ENCODE data around the gene KCNF1. TPM values are rescaled to one million over a fixed set of nuclear protein-coding genes. Genes with fewer than 3 reads are reported as not detected.

The KCNF1 gene
- total RNA-seq, 1 experiment from 2014 or later, result 0.29 TPM

DNA sequence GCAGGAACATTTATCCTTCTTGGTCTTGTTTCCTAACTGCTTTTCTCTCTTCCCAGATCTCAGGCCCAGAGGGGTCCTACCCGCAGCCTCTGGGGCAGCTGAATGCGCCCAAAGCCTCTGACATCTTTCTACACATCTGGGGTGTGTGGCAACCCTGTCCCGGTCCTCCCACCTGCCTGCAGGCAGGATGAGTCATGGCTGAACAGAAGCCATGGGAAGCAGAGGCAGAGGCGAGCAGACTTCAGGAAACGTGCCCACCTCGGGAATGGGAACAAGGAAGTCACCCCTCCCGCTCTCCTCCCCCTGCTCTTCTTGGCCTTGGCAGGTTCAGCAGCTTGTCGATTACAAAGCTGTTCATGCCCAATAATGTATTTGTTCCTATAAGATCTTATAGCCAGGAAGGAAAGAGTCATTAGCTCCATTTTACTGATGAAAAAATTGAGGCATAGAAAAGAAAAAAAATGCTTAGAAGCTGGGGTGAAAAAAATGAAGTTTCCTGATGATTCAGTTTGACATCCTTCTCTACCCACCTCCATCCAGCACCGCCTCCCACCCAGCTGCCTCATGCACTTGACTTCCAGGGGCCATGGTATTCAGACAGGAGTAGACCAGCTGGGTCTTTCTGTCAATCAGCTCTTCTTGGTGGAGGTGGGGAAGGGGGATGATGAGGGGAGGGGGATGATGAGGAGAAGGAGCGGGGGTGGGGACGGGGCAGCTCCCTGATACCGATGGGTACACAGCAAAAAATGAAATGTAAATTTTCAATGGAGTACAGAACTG lies 10.4 kb upstream of the KCNF1 start:
- peaks cover 8% of the 10 kb centered on the region for H3K9me3 Mint-ChIP-seq (ENCODE audit: unreplicated experiment)
- CTCF ChIA-PET, result interaction anchor here (1.3 to 2.4 kb wide), 3 partner anchors 55 to 69 kb away, joined by 4 to 39 read pairs (median 26); no protein-coding TSS in a partner anchor
- peaks cover 7% of the 10 kb centered on the region for H3K4me1 Mint-ChIP-seq (ENCODE audit: low read depth, unreplicated experiment)

DNA sequence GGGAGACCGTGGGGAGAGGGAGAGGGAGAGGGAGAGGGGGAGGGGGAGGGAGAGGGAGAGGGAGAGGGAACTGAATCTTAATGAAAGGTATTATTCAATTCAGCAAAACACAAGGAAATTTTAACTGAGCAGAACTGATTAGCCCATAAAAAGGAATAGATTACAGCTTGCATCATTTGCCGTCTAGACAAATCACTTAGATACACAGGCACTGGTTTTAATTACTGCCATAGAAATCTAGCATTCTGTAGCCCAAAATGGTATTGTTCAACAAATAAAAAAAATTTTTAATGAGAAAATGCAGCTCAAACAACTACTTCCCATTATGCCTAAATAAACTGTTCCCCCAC lies 7.9 kb upstream of the KCNF1 start:
- Mint-ChIP-seq H3K4me1 (ENCODE audit: low read depth, unreplicated experiment) (peaks cover 7% of the 10 kb centered on the region), H3K4me3 (ENCODE audit: unreplicated experiment) (no peak overlapping the region), H3K27me3 (ENCODE audit: insufficient read depth, unreplicated experiment) (no peaks in the 10 kb centered on the region), H3K27ac (ENCODE audit: unreplicated experiment) (no peak overlapping the region), H3K36me3 (ENCODE audit: insufficient read depth, unreplicated experiment) (peaks cover 5% of the 10 kb centered on the region), H3K9me3 (ENCODE audit: unreplicated experiment) (peaks cover 8% of the 10 kb centered on the region)
- H3K27me3 ChIP-seq (replicated peaks; ENCODE audit: control insufficient read depth, insufficient read depth, low read length), result no peaks in the 10 kb centered on the region
- no peaks in the 10 kb centered on the region for H3K9me3 ChIP-seq
- TF ChIP-seq, protein P1, sequence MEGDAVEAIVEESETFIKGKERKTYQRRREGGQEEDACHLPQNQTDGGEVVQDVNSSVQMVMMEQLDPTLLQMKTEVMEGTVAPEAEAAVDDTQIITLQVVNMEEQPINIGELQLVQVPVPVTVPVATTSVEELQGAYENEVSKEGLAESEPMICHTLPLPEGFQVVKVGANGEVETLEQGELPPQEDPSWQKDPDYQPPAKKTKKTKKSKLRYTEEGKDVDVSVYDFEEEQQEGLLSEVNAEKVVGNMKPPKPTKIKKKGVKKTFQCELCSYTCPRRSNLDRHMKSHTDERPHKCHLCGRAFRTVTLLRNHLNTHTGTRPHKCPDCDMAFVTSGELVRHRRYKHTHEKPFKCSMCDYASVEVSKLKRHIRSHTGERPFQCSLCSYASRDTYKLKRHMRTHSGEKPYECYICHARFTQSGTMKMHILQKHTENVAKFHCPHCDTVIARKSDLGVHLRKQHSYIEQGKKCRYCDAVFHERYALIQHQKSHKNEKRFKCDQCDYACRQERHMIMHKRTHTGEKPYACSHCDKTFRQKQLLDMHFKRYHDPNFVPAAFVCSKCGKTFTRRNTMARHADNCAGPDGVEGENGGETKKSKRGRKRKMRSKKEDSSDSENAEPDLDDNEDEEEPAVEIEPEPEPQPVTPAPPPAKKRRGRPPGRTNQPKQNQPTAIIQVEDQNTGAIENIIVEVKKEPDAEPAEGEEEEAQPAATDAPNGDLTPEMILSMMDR (IDR thresholded peaks at IDR 0.05; ENCODE audit: insufficient read depth in 1 of 2, low read depth in 1 of 2, low read length in 1 of 2, severe bottlenecking in 1 of 2, unreplicated experiment in 1 of 2), result no peak
- intact Hi-C loops (cut with micrococcal nuclease; ENCODE audit: unreplicated experiment), result no loop called here
- no peaks in the 10 kb centered on the region for H3K4me1 ChIP-seq
- no TSS peak for BruUV-seq (replicated peaks)
- H3K4me3 ChIP-seq (ENCODE audit: low read depth, low read length), result no peak overlapping the region
- ChIA-PET POLR2A (no interaction called here), CTCF (interaction anchor here (0.8 to 1.3 kb wide), 2 partner anchors 39 to 71 kb away, joined by 3 to 4 read pairs; no protein-coding TSS in a partner anchor)
- DNase-seq, result no peak
- H3K36me3 ChIP-seq (ENCODE audit: control insufficient read depth, insufficient read depth, low read length), result no peaks in the 10 kb centered on the region

More for the DNA sequence above, 10.4 kb upstream of the KCNF1 start:
- no peak for DNase-seq
- TF ChIP-seq, protein P1 (IDR thresholded peaks at IDR 0.05; ENCODE audit: insufficient read depth in 1 of 2, low read depth in 1 of 2, low read length in 1 of 2, severe bottlenecking in 1 of 2, unreplicated experiment in 1 of 2), result no peak
- POLR2A ChIA-PET, result no interaction called here
- Mint-ChIP-seq H3K27me3 (ENCODE audit: insufficient read depth, unreplicated experiment) (peaks cover 2% of the 10 kb centered on the region), H3K4me3 (ENCODE audit: unreplicated experiment) (no peak overlapping the region), H3K27ac (ENCODE audit: unreplicated experiment) (no peak overlapping the region), H3K36me3 (ENCODE audit: insufficient read depth, unreplicated experiment) (peaks cover 5% of the 10 kb centered on the region)
- H3K9me3 ChIP-seq, result no peaks in the 10 kb centered on the region
- BruUV-seq (replicated peaks), result no TSS peak
- H3K36me3 ChIP-seq (ENCODE audit: control insufficient read depth, insufficient read depth, low read length), result no peaks in the 10 kb centered on the region
- H3K4me1 ChIP-seq, result no peaks in the 10 kb centered on the region
- intact Hi-C loops (cut with micrococcal nuclease; ENCODE audit: unreplicated experiment), result no loop called here
- no peak overlapping the region for H3K4me3 ChIP-seq (ENCODE audit: low read depth, low read length)
- no peaks in the 10 kb centered on the region for H3K27me3 ChIP-seq (replicated peaks; ENCODE audit: control insufficient read depth, insufficient read depth, low read length)

DNA sequence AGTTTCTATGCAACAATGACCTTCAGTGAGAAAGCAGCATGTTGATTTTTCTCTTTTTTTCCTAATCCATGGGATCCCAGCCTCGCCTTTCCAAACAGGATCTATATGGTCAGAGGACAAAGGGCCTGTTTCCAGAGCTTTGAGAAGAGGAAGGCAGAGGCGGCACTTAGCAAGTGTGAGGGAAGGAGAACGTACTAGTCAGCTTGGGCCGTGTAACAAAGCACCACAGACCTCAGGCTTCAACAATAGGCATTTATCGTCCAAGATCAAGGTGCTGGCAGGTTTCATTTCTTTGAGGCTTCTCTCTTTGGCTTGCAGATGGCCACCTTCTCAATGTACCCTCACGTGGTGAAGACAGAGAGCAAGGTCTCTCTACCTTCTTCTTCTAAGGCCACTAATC lies 7.3 kb upstream of the KCNF1 start:
- POLR2A ChIA-PET, result no interaction called here

More for the DNA sequence above, 7.3 kb upstream of the KCNF1 start:
- no peaks in the 10 kb centered on the region for H3K27me3 ChIP-seq (replicated peaks; ENCODE audit: control insufficient read depth, insufficient read depth, low read length)
- intact Hi-C loops (cut with micrococcal nuclease; ENCODE audit: unreplicated experiment), result no loop called here
- BruUV-seq (replicated peaks), result no TSS peak
- H3K4me3 ChIP-seq (ENCODE audit: low read depth, low read length), result no peak overlapping the region
- H3K9me3 Mint-ChIP-seq (ENCODE audit: unreplicated experiment), result peaks cover 8% of the 10 kb centered on the region
- H3K4me1 ChIP-seq, result no peaks in the 10 kb centered on the region
- TF ChIP-seq, protein P1 (IDR thresholded peaks at IDR 0.05; ENCODE audit: insufficient read depth in 1 of 2, low read depth in 1 of 2, low read length in 1 of 2, severe bottlenecking in 1 of 2, unreplicated experiment in 1 of 2), result no peak
- no peak overlapping the region for H3K27ac Mint-ChIP-seq (ENCODE audit: unreplicated experiment)
- peaks cover 5% of the 10 kb centered on the region for H3K36me3 Mint-ChIP-seq (ENCODE audit: insufficient read depth, unreplicated experiment)
- no peaks in the 10 kb centered on the region for H3K36me3 ChIP-seq (ENCODE audit: control insufficient read depth, insufficient read depth, low read length)
- no peaks in the 10 kb centered on the region for H3K27me3 Mint-ChIP-seq (ENCODE audit: insufficient read depth, unreplicated experiment)
- H3K9me3 ChIP-seq, result no peaks in the 10 kb centered on the region
- no peak overlapping the region for H3K4me3 Mint-ChIP-seq (ENCODE audit: unreplicated experiment)
- H3K4me1 Mint-ChIP-seq (ENCODE audit: low read depth, unreplicated experiment), result peaks cover 7% of the 10 kb centered on the region
- CTCF ChIA-PET, result interaction anchor here (0.8 to 1.3 kb wide), 2 partner anchors 39 to 72 kb away, joined by 3 to 4 read pairs; no protein-coding TSS in a partner anchor
- DNase-seq, result no peak
